ENCODE data around the gene NPHS1. TPM values are rescaled to one million over a fixed set of nuclear protein-coding genes. Genes with fewer than 3 reads are reported as not detected.

The NPHS1 gene
- polyA plus RNA-seq, 1 experiment: not detected

DNA sequence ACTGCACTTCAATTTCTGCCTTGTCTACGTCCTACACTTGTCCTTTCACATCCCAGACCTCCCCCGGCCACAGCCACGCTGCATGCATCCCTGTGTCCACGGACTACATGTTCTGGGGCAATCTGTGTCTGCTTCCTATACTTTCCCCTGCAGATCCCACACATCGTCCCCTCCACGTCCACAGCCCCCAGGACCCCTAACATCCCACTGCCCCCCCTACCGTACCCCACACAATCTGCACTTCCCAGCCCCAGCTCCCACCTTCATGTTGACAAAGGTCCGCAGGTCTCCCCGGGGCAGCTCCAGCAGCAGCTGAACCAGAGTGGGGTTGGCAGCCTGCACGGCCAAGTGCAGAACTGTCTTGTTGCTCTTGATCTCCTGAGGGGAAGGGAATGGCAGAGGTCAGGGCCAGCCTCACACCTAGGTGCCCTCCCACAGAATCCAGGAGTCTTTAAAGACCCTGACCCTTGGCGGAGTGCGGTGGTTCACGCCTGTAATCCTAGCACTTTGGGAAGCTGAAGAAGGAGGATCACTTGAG is 37.9 kb upstream of the NPHS1 start:
- ChIA-PET POLR2A (no interaction called here), CTCF (no interaction called here)
- Histone ChIP-seq H3K4me3 (ENCODE audit: low read depth, low read length) (no peak overlapping the region), H3K27ac (ENCODE audit: low read depth, low read length) (no peak overlapping the region), H3K27me3 (ENCODE audit: control insufficient read depth, insufficient read depth, low read length) (no peaks in the 10 kb centered on the region), H3K9me3 (ENCODE audit: control insufficient read depth, insufficient read depth, low read length) (no peaks in the 10 kb centered on the region; the same call in 1 of the 2 replicates)
- no peak for TF ChIP-seq CTCF (IDR thresholded peaks at IDR 0.05; ENCODE audit: low read depth, low read length)
- no peak for DNase-seq (ENCODE audit: low read depth, low spot score)

DNA sequence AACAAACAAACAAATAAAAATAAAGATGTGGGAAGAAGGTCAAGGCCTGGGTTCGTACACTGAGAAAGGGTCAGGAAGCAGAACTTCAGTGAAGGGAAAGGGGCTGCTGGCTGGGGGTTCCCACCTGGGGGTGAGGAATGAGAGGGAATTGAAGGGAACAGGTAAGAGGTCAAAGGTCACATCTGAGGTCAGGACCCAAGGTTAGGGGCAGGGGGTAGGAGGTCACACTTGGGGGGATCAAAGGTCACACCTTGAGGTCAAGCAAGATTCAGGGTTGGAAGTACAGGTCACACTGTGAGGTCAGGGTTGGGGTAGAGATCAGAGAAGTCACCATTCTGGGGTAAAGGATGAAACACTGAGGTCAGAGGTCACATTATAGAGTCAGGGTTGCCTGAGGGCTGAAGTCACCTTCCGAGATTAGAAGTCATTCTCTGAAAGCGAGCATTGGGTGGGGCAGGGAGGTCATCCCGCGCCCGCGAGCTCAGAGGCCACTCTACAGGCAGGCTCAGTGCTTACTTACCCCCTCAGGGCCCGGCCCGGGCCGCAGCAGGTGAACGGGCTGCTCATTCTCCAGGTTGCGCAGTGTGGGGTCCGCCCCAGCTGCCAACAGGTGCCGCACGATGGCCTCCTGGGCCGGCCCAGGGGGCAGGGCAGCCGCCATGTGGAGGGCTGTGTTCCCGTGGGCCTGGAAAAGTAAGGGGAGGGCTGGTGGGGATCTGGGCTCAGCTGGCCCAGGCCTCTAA is 37.2 kb upstream of the NPHS1 start:
- TF ChIP-seq CTCF (IDR thresholded peaks at IDR 0.05; ENCODE audit: low read depth, low read length): no peak
- Histone ChIP-seq H3K27ac (ENCODE audit: low read depth, low read length) (no peak overlapping the region), H3K27me3 (ENCODE audit: control insufficient read depth, insufficient read depth, low read length) (no peaks in the 10 kb centered on the region), H3K9me3 (ENCODE audit: control insufficient read depth, insufficient read depth, low read length) (no peaks in the 10 kb centered on the region; the same call in 1 of the 2 replicates), H3K4me3 (ENCODE audit: low read depth, low read length) (no peak overlapping the region)
- no peak for DNase-seq (ENCODE audit: low read depth, low spot score)
- CTCF ChIA-PET: no interaction called here
- POLR2A ChIA-PET: interaction anchor here (0.7 kb wide), 1 partner anchor 41 kb away, joined by 3 read pairs; no protein-coding TSS in a partner anchor

- H3K9me3 ChIP-seq (ENCODE audit: control insufficient read depth, insufficient read depth, low read length): no peaks in the 10 kb centered on the region; the same call in 1 of the 2 replicates
- TF ChIP-seq CTCF (IDR thresholded peaks at IDR 0.05; ENCODE audit: low read depth, low read length): no peak
- no peaks in the 10 kb centered on the region for H3K27me3 ChIP-seq (ENCODE audit: control insufficient read depth, insufficient read depth, low read length)
- H3K27ac ChIP-seq (ENCODE audit: low read depth, low read length): no peak overlapping the region
- ChIA-PET POLR2A (no interaction called here), CTCF (no interaction called here)
- no peak overlapping the region for H3K4me3 ChIP-seq (ENCODE audit: low read depth, low read length)
- no peak for DNase-seq (ENCODE audit: low read depth, low spot score)
Measured at GRCh38 chr19:35888398-35888797, 36.1 kb upstream of the NPHS1 start.

- no peak overlapping the region for H3K27ac ChIP-seq (ENCODE audit: low read depth, low read length)
- CTCF ChIA-PET: no interaction called here
- no peak overlapping the region for H3K4me3 ChIP-seq (ENCODE audit: low read depth, low read length)
- no peaks in the 10 kb centered on the region; the same call in 1 of the 2 replicates for H3K9me3 ChIP-seq (ENCODE audit: control insufficient read depth, insufficient read depth, low read length)
- no peak for DNase-seq (ENCODE audit: low read depth, low spot score)
- POLR2A ChIA-PET: no interaction called here
- TF ChIP-seq CTCF (IDR thresholded peaks at IDR 0.05; ENCODE audit: low read depth, low read length): no peak
- H3K27me3 ChIP-seq (ENCODE audit: control insufficient read depth, insufficient read depth, low read length): no peaks in the 10 kb centered on the region
Measured at GRCh38 chr19:35887197-35887596, 34.9 kb upstream of the NPHS1 start.

DNA sequence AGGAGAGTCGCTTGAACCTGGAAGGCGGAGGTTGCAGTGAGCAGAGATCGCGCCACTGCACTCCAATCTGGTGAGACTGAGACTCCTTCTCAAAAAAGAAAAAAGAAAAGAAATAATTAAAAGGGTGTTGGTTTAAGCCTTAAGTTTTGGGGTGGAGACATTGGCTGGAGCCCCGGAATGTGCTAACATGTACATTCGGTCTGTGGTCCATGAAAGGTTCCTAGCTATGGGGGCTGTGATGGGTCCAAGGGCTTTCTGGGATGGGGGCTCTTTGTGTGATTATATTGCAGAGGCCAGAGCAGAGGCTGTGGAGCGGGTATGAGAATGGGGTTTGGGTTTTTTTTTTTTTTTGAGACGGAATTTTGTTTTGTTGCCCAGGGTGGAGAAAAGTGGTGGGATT is 33.6 kb upstream of the NPHS1 start:
- H3K4me3 ChIP-seq (ENCODE audit: low read depth, low read length): no peak overlapping the region
- H3K9me3 ChIP-seq (ENCODE audit: control insufficient read depth, insufficient read depth, low read length): no peaks in the 10 kb centered on the region; the same call in 1 of the 2 replicates
- TF ChIP-seq CTCF (IDR thresholded peaks at IDR 0.05; ENCODE audit: low read depth, low read length): no peak
- H3K27ac ChIP-seq (ENCODE audit: low read depth, low read length): no peak overlapping the region
- H3K27me3 ChIP-seq (ENCODE audit: control insufficient read depth, insufficient read depth, low read length): no peaks in the 10 kb centered on the region
- no peak for DNase-seq (ENCODE audit: low read depth, low spot score)
- ChIA-PET CTCF (interaction anchor here (1.4 kb wide), 2 partner anchors 45 to 46 kb away, joined by 3 to 5 read pairs; no protein-coding TSS in a partner anchor), POLR2A (no interaction called here)
